HG03558 (cell line): ENCODE measurements around the gene RNF207.

Experiments used
- ATAC-seq: cut with Tn5 transposase; IDR thresholded peaks from one replicate; pipeline ENCODE4 v1.9.1; 2021; ENCODE audit warnings: moderate number of reproducible peaks; ENCODE audit not compliant: unreplicated experiment; ENCODE audit errors: extremely low read depth

RNF207 gene

DNA sequence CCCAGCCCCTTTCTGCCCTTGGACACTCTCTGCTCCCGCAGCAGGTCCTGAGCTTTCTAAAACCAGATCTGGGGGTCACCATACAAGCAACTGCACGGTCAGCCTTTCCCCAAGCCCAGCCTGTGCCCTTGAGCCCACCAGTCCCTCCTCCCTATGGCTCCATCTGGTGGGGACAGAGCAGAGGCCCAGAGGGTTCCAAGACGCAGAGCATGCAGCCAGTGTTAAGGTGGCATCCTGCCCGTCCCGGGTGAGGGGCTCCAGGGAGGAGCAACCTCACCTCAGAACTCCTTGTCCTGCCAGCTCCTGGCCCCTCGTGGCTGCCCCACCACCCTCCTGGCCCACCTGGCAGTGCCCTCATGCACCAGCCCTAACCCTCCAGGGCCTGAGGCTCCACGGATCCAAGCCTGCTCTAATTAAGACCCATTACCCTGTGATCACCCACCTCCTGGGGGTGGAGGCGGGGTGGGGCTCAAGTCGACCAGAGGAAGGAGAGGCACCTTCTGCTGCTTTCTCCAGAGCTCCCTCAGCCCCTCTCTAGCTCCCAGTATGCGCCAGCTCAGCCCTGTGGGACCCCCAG is 34.3 kb upstream of the RNF207 start:
- no peak for ATAC-seq

DNA sequence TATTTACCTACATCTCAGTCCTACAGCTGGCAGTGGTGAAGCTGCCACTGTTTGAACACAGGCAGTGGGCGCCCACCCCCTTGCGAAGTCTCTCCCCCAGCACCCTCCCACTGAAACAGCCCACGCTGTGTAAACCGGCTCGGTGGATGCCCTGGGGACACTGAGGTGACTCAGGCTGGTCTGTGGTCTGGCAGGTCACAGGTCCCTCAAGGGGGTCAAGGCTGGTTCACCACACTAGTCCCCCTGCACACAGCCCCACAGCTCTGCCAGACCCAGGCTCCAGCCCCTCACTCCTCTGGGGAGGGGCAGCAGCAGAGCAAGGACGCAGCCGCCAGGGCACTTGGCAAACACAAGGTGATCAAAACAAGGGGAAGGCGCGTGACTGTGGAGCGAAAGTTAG is 33.4 kb upstream of the RNF207 start:
- no peak for ATAC-seq

DNA sequence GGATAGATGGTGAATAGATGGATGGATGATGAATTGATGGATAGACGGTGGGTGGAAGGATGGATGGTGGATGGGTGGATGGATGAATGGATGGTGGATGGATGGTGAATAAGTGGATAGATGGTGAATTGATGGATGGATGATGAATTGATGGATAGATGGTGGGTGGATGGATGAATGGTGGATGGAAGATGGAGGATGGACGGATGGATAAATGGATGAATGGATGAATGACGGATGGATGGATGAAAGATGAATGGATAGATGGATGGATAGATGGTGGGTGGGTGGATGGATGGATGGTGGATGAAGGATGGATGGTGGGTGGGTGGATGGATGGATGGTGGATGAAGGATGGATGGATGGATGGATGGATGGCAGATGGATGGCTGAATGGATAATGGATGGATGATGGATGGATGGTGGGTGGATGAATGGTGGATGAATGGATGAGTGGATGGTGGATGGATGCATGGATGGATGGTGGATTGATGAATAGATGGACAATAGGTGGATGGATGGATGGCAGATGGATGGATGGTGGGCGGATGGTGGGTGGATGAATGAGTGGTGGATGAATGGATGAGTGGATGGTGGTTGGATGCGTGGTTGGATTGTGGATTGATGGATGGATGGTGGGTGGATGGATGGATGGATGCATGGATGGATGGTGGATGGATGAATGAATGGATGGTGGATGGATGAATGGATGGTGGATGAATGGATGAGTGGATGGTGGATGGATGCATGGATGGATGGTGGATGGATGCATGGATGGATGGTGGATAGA is 31.1 kb upstream of the RNF207 start:
- no peak for ATAC-seq

DNA sequence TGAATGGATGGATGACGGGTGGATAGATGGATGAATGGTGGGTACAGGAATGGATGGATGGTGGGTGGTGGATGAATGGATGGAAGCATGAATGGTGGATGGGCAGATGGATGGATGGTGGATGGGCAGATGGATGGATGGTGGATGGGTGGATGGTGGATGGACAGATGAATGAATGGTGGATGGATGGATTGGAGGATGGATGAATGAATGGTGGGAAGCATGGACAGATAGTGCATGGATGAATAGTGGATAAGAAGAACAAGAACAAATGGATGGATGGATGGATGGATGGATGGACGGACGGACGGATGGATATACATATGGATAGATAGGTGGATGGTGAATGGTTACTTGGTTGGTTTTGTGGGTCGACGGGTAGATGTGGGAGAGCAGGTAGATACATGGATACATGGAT is 30.5 kb upstream of the RNF207 start:
- no peak for ATAC-seq

DNA sequence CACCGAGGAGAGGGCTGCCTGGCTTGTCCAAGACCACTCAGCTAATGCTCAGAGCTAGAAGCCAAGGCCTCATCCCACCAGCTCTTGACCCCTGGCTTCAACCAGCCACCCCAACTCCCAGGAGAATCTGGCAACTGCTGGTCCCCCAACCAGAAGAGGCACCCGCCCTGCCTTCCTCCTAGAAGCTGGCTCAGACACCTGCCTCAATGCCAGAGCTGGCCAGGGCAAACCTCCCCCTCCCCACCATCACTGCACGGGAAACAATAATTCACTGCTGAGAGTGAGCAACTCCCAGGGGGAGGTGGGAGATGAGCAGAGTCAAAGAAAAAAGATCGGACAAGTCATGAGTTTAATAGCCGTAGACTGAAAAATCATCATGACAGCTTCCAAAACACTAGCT is 29.1 kb upstream of the RNF207 start:
- no peak for ATAC-seq

DNA sequence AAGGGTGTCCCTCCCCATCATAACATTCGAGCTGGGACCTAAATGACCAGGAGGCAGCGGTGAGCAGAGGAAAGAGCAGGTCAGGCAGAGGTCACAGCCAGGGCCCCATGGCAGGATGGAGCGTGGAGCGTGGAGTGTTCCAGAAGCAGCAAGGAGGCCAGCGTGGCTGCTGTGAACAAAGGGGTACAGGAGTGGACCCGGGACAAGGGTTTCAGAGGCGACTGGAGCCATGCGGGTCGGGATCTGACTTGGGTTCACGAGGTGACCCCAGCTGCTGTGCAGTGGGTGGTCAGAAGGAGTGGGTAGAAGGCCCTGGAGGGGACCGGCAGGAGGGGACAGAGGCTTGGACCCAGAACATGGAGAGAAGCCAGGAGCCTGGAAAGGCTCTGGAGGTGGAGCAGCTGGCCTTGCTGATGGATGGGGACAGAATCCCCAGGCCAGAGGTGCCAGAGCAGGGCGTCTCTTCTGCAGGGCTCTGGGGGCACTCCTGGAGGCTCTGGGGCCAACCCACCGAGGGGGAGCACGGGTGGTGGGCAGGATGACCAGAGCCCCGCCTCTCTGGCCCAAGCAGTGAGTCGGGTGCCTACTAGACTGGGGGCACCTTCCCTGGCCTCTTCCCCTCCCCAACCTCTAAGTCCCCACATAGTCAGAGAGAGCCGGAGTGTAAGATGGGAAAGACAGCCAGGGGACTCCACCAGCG is 28.1 kb upstream of the RNF207 start:
- no peak for ATAC-seq

DNA sequence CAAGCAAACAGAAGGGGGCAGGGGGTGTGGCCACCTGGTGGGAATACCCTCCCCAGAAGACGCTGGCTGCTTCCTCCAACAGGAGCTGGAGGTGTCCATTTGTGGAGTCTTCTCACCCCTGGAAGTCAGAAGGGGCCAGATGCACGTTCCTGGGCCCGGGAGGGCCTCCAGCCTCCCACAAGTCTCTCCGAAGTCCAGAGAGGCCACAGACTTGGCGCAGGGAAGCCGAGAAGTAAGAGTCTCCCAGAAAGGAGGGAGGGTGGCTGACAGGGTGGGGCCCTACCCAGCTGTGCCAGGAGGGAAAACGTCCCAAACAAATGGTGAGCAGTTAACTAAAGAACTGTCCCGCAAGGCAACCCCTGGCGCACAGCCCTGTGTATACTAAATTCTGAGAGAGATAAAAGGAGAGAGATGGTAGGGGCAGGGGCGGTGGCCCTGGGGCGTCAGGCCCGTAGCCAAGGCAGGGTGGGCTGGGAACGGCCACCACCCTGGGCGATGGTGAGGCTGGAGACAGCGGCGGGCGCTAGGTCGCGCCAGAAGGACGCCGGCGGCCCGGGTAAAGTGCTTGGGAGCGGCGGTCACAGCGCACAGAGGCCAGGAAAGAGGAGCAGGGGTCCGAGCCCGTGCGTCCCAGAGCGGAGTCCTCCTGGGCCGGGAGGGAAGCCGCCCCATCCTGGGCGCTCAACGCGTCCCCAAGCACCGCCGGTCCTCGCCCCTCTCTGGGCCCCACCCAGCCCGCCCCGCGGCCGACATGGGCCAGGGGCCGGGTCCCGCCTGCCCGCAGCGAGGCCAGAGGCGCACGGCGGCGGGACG is 27.0 kb upstream of the RNF207 start:
- ATAC-seq = no peak

DNA sequence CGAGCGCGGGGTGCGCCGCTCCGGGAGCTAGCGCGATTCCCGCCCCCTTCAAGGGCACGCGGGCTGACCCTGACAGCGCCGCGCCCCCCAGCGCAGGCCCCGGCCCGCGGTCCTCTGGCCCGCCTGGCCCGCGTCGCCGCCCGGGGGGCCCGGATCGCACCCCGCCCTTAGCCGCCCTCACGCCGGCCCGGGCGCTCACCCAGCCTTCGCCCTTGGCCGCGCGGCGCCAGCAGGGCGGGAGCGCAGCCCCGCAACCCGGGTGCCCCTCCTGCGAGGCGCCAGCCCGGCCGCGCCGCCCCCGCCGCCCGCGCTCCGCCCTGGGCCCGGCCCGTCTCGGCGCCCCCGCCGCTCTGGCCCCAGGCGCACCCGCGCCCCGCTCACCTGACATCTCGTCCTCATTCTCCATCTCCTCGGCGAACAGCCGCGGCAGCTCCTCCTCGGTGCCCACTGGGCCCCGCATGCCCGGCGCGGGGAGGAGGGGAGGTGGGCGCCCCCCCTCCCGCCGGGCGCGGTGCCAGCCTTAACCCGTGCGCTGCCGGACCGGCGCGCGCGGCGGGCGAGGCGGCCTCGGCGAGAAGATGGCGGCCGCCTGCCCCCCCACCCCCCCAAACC is 26.2 kb upstream of the RNF207 start:
- no peak for ATAC-seq

DNA sequence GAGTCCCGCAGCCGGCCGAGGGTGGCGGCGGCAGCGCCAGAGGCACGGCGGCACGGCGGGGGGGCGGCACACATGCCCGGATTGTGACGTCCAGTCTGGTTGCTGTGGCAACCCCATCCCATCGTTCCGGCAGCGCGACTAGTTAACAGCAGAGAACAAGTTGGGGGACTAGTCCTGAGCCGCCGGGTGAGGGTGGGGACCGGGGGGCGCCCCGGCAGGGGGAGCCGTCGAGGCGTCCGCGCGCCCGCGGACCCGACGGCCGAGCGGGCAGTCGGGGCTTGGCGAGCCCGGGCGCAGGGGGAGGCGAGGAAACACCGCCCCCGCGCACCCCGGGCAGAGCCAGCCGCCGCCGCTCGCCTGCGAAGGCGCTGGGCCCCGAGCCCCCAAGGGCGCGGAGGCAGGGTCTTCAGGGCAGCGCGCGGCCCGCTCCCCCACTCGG is 25.6 kb upstream of the RNF207 start, which contains the start of gene CHD5:
Gene CHD5, minus strand, starts transcription at position 54 of the 439 bp plus-strand sequence. CDS start 298 bp downstream, outside the sequence.
- ATAC-seq = no peak

DNA sequence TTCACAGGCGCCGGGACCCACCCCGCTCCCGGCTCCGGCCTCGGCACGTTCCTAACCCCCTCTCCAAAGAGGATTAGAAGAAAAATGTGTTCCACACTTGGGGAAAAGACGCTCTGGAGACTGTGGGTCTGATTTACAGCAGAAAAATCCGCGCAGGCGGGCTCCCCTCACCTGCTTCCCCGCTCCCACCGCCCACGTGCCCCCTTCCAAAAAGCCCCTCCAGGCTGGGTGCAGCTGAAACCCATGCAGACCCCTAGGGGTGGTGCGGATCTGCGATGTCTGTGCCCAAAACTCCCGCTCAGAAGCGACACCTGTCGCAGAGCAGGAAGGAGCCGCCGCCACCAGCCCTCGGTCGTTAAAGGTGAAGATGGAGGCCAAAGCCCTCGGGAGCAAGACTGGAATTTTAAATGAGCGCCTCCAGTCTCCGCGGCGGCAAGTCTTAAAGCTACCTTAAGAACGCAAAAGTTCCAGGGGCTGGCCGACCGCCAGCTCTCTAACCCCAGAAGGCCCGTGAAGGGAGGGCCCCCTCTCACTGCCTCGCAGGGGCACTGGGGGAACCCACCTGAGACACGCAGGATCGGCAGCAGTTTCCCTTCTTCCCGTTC is 25.1 kb upstream of the RNF207 start:
- no peak for ATAC-seq

DNA sequence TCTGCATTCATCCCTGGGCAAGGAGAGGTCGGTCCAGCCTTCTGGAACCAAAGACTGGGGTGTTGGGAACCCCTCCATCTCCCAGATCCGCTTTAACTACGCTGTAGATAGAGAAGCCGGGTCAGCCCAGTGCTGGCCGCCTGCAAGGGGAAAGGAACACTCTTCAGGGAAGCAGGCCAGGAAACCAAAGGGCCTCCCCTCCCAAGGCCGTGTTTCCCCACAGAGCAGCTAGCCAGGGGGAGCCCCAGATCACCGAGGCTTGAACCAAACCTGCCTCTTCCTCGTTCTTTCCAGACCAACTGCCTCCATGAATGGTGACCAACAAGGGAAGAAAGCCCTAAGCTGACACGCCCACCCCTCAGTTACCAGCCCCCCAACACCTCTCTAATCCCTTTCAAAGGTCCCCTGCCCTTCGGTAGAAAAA is 24.6 kb upstream of the RNF207 start:
- ATAC-seq = no peak

DNA sequence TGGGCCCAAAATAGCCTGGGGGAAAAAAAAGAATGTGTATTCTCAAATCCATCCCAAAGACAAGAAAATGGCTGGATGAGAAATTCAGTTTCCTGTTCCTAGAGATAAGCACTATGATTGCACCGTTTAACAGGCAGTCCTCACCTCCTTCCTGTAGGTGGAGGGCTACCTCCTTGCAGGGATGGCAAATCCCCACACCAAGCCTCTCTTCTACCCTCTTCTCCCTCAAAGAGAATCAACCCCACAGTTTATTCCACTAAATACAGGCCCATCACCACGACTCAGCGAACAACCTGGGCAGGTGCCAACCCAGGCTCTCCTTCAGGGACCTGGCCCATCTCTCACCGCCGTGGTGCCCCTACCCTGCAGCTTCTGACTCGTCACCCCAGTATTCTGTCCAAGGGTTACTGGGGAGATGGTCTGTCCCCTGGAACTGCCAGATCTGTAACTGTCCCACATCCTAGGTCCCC is 22.4 kb upstream of the RNF207 start:
- ATAC-seq = no peak

DNA sequence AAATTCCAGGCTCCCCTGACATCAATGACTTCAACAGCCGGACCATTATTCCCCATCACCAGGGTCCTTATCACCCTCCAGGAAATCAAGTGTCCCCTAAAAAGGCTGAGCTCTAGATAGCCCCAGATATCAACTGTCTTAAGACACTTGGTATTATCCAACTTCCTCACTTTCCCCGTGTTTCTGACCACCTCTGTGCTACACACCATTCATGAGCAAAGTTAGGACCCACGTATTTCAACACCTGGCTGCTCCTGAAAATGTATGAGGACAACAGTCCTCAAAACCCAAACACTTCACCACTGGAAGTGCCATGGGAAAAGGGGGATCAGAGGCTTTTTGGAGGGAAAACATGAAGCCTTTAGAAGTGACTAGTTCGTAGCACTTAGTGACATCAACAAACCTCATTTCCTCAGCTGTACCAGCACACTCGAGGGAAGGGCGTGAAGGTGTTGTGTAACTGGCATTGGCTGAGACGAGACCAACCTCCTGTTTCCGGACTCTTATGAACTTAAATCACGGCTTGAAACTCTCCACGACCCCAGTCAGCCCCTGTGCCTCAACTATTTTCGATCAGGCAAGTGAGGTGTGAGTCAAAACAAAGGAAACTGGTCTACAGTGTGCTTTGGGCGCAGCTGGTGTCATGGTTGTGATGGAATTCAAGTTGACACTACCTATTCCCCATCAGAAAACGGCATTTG is 21.7 kb upstream of the RNF207 start:
- ATAC-seq = no peak

DNA sequence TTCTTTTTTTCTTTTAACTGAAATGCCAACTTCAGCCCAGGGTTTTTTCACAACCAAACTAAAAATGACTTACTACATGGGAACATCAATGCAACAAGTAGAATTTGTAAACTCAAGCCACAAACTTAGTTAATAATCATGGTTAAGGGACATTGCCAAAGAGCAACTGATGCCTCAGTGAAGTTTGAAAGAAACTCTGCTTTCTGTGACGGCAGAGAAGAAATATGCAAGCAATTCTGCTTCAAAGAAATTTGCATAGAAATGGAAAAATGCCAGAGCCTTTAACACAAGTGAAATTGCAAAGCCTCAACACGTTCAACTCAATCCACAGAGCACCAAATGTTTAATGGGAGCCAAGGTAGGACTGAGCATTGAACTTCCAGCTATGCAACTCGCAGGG is 20.8 kb upstream of the RNF207 start:
- no peak for ATAC-seq

DNA sequence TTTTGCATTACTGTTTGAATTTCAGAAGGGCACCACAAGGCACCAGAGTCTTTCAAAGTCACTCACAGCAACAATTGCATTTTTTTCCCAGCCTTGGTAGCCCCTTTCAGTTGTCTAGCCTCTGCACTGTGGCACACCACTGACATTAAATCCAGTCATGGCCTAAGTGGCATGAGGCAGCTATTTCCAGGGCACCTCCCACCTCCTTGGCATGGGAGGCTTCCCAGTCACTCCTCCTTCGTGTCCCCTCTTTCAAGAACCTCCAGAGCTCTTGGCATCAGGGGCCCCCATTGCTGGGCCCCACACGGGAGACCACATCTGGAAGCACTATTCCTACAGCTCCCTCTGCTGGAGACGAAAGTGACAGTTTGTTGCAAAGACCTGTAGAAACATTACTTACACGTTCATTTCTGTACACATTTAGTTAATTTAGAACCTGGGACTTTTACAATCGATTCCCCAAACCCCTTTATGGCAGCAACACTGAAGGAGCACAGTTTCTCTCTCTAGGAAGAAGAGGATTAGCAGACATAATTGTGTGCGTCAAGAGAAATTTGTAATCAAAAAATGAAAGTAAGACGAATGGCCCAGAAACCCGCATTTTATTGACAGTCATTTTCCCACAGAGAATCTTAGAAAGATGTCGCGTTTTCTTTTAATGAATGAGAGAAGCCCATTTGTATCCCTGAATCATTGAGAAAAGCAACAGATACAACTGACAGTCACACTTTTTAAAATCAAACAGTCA is 20.1 kb upstream of the RNF207 start:
- no peak for ATAC-seq

DNA sequence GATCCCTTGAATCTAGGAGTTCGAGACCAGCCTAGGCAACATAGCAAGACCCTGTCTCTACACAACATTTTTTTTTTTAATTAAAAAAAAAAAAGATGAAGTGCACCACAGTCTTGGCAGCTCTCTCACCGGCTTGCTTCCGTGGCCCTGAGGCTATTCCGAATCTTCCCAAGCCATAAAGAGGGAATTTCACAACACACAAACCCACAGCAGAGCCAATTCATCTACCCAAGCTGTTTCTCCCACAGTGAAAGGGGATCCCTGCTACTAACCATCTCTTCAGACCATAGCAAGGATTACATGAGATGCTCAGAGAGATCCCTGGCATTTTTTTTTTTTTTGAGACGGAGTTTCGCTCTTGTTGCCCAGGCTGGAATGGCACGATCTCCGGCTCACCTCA is 17.5 kb upstream of the RNF207 start:
- ATAC-seq = no peak

DNA sequence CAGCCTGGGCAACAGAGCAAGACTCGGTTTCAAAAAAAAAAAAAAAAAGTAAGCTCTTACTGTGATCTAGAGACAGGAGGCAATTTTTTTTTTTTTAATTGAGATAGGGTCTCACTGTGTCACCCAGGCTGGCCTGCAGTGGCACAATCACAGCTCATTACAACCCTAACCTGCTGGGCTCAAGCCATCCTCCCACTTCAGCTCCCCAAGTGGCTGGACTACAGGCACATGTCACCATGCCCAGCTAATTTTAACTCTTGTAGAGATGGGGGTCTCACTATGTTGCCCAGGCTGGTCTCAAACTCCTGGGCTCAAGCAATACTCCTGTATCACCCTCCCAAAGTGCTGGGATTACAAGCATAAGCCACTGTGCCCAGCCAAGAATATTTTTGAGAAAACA is 14.0 kb upstream of the RNF207 start:
- no peak for ATAC-seq

DNA sequence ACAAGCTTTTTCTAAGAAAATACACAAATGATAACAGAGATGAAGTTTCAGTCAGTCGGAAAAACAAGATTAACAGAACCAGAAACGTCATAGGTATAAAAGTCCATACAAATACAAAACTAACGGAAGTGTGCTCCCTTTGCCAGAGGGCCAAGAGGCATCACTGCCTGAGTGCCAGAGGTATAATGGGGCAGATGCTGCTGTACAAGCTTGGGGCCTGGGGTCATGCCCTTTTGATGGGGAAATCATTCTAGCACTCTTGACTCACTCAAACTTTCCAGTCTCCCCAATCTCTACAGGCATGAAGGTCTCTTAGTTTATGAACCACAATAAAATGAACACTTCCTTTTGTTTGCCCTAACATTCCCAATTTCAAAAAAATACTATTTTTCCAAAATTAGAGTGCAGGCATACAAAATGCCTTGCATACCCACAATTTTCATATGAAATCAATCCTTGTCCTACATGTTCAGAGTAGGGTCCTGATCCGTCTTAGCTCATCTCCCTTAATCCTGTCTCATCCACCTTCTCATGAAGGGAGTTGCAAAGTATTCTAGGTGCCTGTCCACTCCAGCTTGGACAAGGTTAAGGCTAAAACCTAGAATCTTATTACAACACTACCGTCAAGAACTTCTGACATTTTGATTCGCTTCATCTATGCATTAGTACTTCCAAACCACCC is 8.0 kb upstream of the RNF207 start:
- no peak for ATAC-seq
